ENCODE measurements around the gene CDH13. TPM values are rescaled to one million over a fixed set of nuclear protein-coding genes. Genes with fewer than 3 reads are reported as not detected.

The CDH13 gene
- total RNA-seq, 1 experiment from 2014 or later = 2.1 TPM

DNA sequence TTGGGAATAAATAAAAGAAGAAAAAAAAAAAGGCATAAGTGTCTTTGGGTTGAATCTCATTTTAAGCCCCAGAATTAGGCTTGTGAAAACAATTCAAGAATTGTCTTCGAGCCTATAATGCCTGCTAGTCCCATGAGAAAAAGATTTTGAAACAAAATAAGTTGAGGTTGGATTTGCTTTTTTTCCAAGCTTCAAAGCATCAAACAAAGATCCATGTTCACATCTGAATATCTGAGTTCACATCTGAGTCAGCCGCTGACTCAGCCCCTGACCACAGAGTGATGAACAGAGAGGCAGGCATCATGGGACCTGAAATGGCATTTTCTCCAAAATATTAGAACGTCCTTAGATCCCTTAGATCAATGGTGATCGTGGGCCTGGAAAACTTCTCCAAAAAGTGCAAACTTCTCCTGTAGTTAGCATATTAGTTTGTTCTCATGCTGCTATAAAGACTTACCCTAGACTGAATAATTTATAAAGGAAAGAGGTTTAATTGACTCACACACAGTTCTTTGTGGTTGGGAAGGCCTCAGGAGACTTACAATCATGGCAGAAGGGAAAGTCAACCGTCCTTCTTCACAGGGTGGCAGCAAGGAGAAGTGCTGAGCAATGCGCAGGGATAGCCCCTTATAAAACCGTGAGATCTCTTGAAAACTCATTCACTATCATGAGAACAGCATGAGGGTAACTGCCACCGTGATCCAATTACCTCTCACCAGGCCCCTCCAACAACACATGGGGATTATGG, 886.4 kb downstream of the CDH13 start:
- DNase-seq (ENCODE audit: low spot score) = no peak
- intact Hi-C loops (cut with micrococcal nuclease; ENCODE audit: unreplicated experiment) = no loop called here
- ChIA-PET CTCF (no interaction called here), POLR2A (ENCODE audit: low non-redundant PET) (no interaction called here)
- H3K36me3 ChIP-seq (ENCODE audit: insufficient read depth, low read length, poor library complexity, severe bottlenecking) = no peaks in the 10 kb centered on the region
- no peak overlapping the region for H3K4me3 ChIP-seq (ENCODE audit: low read depth, low read length, poor library complexity, severe bottlenecking)
- no peak for TF ChIP-seq CTCF (conservative IDR thresholded peaks at IDR 0.05; ENCODE audit: low read depth, low read length)
- no TSS peak for BruUV-seq (replicated peaks)
- no peak overlapping the region for H3K27ac ChIP-seq (ENCODE audit: low read depth, low read length, poor library complexity, severe bottlenecking)
- no peaks in the 10 kb centered on the region for H3K9me3 ChIP-seq (ENCODE audit: low read depth, low read length, poor library complexity, severe bottlenecking)
- no peaks in the 10 kb centered on the region for H3K27me3 ChIP-seq (replicated peaks; ENCODE audit: insufficient read depth, low read depth, low read length, poor library complexity)
- H3K4me1 ChIP-seq (ENCODE audit: insufficient read depth, low read length, poor library complexity, severe bottlenecking) = no peaks in the 10 kb centered on the region

GRCh38 chr16:83515395-83515794, 888.6 kb downstream of the CDH13 start:
- no peak for TF ChIP-seq EZH2 (IDR thresholded peaks at IDR 0.05; ENCODE audit: borderline replicate concordance, low read depth, low read length, poor library complexity, severe bottlenecking)
- no peak for TF ChIP-seq CTCF (conservative IDR thresholded peaks at IDR 0.05; ENCODE audit: low read depth, low read length)
- H3K36me3 ChIP-seq (ENCODE audit: insufficient read depth, low read length, poor library complexity, severe bottlenecking) = no peaks in the 10 kb centered on the region
- no TSS peak for BruUV-seq (replicated peaks)
- no peaks in the 10 kb centered on the region for H3K4me1 ChIP-seq (ENCODE audit: insufficient read depth, low read length, poor library complexity, severe bottlenecking)
- DNase-seq (ENCODE audit: low spot score) = no peak
- no peaks in the 10 kb centered on the region for H3K9me3 ChIP-seq (ENCODE audit: low read depth, low read length, poor library complexity, severe bottlenecking)
- intact Hi-C loops (cut with micrococcal nuclease; ENCODE audit: unreplicated experiment) = no loop called here
- H3K27ac ChIP-seq (ENCODE audit: low read depth, low read length, poor library complexity, severe bottlenecking) = no peak overlapping the region
- ChIA-PET POLR2A (ENCODE audit: low non-redundant PET) (no interaction called here), CTCF (no interaction called here)
- H3K4me3 ChIP-seq (ENCODE audit: low read depth, low read length, poor library complexity, severe bottlenecking) = no peak overlapping the region
- peaks cover 8% of the 10 kb centered on the region for H3K27me3 ChIP-seq (replicated peaks; ENCODE audit: insufficient read depth, low read depth, low read length, poor library complexity)

GRCh38 chr16:83516931-83517330, 890.2 kb downstream of the CDH13 start:
- H3K9me3 ChIP-seq (ENCODE audit: low read depth, low read length, poor library complexity, severe bottlenecking) = no peaks in the 10 kb centered on the region
- H3K36me3 ChIP-seq (ENCODE audit: insufficient read depth, low read length, poor library complexity, severe bottlenecking) = no peaks in the 10 kb centered on the region
- POLR2A ChIA-PET (ENCODE audit: low non-redundant PET) = no interaction called here
- H3K27me3 ChIP-seq (replicated peaks; ENCODE audit: insufficient read depth, low read depth, low read length, poor library complexity) = peaks cover 15% of the 10 kb centered on the region
- no peak overlapping the region for H3K27ac ChIP-seq (ENCODE audit: low read depth, low read length, poor library complexity, severe bottlenecking)
- BruUV-seq (replicated peaks) = no TSS peak
- intact Hi-C loops (cut with micrococcal nuclease; ENCODE audit: unreplicated experiment) = no loop called here
- TF ChIP-seq EZH2 (IDR thresholded peaks at IDR 0.05; ENCODE audit: borderline replicate concordance, low read depth, low read length, poor library complexity, severe bottlenecking) (no peak), CTCF (conservative IDR thresholded peaks at IDR 0.05; ENCODE audit: low read depth, low read length) (no peak)
- H3K4me1 ChIP-seq (ENCODE audit: insufficient read depth, low read length, poor library complexity, severe bottlenecking) = no peaks in the 10 kb centered on the region
- CTCF ChIA-PET = no interaction called here
- no peak for DNase-seq (ENCODE audit: low spot score)
- no peak overlapping the region for H3K4me3 ChIP-seq (ENCODE audit: low read depth, low read length, poor library complexity, severe bottlenecking)

Measured in A673 (cell line).